ENCODE results near the gene KLF13.

DNA sequence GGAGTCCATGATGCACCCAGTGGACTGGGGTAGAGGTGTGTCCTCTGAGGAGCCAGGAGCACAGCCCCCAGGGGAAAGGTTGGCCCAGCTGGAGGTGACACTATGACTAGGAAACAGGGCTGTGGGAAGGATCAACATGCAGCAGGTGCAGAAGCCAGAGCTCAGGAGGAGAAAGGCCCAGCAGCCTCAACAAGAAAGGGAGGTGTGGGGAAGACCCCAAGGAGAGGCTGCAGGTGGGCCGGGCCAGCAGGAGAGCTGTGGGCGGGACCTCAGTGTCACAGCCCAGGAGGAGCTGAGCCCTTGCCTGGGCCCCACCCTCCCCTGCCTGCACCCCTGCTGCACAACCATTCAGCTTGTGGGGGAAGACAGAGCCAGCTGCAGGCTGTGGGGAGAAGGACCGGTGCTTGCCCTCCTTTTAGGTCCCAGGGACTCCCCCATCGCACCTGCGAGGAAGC, 18.4 kb upstream of the KLF13 start:
- TF ChIP-seq, protein P1, sequence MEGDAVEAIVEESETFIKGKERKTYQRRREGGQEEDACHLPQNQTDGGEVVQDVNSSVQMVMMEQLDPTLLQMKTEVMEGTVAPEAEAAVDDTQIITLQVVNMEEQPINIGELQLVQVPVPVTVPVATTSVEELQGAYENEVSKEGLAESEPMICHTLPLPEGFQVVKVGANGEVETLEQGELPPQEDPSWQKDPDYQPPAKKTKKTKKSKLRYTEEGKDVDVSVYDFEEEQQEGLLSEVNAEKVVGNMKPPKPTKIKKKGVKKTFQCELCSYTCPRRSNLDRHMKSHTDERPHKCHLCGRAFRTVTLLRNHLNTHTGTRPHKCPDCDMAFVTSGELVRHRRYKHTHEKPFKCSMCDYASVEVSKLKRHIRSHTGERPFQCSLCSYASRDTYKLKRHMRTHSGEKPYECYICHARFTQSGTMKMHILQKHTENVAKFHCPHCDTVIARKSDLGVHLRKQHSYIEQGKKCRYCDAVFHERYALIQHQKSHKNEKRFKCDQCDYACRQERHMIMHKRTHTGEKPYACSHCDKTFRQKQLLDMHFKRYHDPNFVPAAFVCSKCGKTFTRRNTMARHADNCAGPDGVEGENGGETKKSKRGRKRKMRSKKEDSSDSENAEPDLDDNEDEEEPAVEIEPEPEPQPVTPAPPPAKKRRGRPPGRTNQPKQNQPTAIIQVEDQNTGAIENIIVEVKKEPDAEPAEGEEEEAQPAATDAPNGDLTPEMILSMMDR (IDR thresholded peaks at IDR 0.05) = no peak
- TF ChIP-seq POLR2AphosphoS5 (IDR thresholded peaks at IDR 0.05) = no peak

Data from sigmoid colon (tissue), 4 donors.